Bronchial epithelial cell (primary cell): ENCODE measurements around the gene IMPG1. TPM values are rescaled to one million over a fixed set of nuclear protein-coding genes. Genes with fewer than 3 reads are reported as not detected.

Experiments
- DNase-seq: peaks from one replicate; pipeline ENCODE4 v3.0.0-alpha.2; 2010; ENCODE audit warnings: low read depth
- FAIRE-seq: peaks from 2 replicates; lab custom pipeline; 2011; peaks lifted over from hg19 to GRCh38; lab: Jason Lieb, UNC
- H3K27me3 ChIP-seq: 2 replicates; pipeline ENCODE4 v1.5.1; 2011; ENCODE audit warnings: low read length; ENCODE audit not compliant: control insufficient read depth, insufficient read depth
- H3K36me3 ChIP-seq: 2 replicates; pipeline ENCODE4 v1.5.1; 2011; ENCODE audit warnings: low read length; ENCODE audit not compliant: control insufficient read depth, insufficient read depth
- H3K4me3 ChIP-seq: 2 replicates; pipeline ENCODE4 v1.5.1; 2011; ENCODE audit warnings: mild to moderate bottlenecking, low read depth, low read length, control low read depth
- CTCF ChIP-seq: IDR thresholded peaks from 2 replicates; pipeline ENCODE4 v1.5.1; 2011; ENCODE audit warnings: mild to moderate bottlenecking, moderate library complexity, low read length, control low read depth, inconsistent platforms; ENCODE audit not compliant: insufficient read depth, severe bottlenecking
- total RNA-seq: library from RNA; depleted of rRNA; stranded (reverse); fragments of >200 nt; gene quantifications from 2 replicates; pipeline ENCODE4 v1.2.1, GENCODE V29; 2014

The IMPG1 gene
- total RNA-seq, 1 donor from 2014 or later: not detected

- H3K36me3 ChIP-seq: no peaks in the 10 kb centered on the region
- FAIRE-seq: no peak
- no peaks in the 10 kb centered on the region for H3K27me3 ChIP-seq
- no peak for DNase-seq
- no peak overlapping the region for H3K4me3 ChIP-seq
- no peak for TF ChIP-seq CTCF
These were observed 69.3 kb downstream of the IMPG1 start for GRCh38 chr6:76003113-76003512.

DNA sequence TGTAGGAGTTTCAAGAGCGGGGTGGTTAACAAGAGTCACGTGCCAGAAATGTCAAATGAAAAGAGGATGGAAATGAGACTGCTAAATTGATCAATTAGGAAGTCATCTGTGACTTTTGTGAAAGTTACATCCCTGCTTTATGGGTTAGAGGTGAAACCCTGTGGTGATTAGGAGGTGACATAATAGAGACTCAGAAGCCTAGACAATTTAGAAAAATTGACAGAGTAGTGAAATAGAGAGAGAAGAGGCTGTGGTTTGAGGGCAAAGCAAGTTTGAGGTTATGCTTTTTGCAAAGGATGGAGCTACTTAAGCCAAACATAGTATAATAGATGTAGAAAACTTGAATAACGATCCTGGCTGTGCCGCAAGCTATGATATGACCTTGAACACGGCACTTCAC lies 71.8 kb downstream of the IMPG1 start:
- H3K36me3 ChIP-seq: no peaks in the 10 kb centered on the region
- FAIRE-seq (no peak), DNase-seq (no peak)
- H3K27me3 ChIP-seq: no peaks in the 10 kb centered on the region
- TF ChIP-seq CTCF: no peak
- no peak overlapping the region for H3K4me3 ChIP-seq

DNA sequence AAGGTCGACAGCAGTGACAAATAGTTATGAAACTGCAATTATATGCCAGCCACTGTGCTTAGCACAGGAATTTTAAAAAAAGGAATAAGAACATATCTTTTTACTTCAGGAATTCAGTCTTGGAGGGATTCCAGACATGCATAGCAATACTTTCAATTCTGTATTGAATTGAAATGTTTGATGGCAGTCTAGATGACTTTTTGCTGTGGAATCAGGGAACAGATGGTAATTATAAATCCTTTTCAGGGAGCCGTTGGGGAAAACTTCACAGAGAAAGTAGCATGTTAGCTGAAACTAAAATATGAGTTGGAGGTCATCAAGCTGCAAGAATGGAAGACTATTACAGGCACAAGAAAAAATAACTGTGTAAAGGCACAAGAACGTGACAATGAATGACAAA lies 74.8 kb downstream of the IMPG1 start:
- no peak for DNase-seq
- H3K4me3 ChIP-seq: no peak overlapping the region
- no peaks in the 10 kb centered on the region for H3K27me3 ChIP-seq
- TF ChIP-seq CTCF: no peak
- H3K36me3 ChIP-seq: no peaks in the 10 kb centered on the region
- no peak for FAIRE-seq

- H3K4me3 ChIP-seq: no peak overlapping the region
- H3K36me3 ChIP-seq: no peaks in the 10 kb centered on the region
- no peak for TF ChIP-seq CTCF
- H3K27me3 ChIP-seq: no peaks in the 10 kb centered on the region
- FAIRE-seq (no peak), DNase-seq (no peak)
These were observed 79.0 kb downstream of the IMPG1 start for GRCh38 chr6:75993236-75994162.

DNA sequence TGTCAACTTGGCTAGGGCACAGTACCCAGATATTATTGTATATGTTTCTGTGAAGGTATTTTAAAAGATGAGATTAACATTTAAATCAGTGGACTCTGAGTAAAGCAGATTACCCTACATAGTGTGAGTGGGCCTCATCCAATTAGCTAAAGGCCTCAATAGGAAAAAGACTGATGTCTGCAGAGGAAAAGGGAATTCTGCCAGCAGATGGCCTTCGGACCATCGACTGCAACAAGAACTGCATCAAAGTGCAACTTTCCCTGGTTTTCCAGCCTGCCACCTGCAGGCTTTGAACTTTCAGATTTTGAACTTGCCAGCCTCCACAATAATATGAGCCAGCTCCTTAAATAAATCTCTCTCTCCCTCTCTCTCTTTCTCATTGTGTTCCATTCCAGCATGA lies 80.5 kb downstream of the IMPG1 start:
- DNase-seq (no peak), FAIRE-seq (no peak)
- TF ChIP-seq CTCF: no peak
- Histone ChIP-seq H3K36me3 (no peaks in the 10 kb centered on the region), H3K27me3 (no peaks in the 10 kb centered on the region), H3K4me3 (no peak overlapping the region)
